ENCODE data around the gene AK8. TPM values are rescaled to one million over a fixed set of nuclear protein-coding genes. Genes with fewer than 3 reads are reported as not detected.

The AK8 gene
- total and polyA plus RNA-seq, 2 of the 4 experiments (the other 2 are of a cell fraction): under 0.01 to 0.09 TPM

DNA sequence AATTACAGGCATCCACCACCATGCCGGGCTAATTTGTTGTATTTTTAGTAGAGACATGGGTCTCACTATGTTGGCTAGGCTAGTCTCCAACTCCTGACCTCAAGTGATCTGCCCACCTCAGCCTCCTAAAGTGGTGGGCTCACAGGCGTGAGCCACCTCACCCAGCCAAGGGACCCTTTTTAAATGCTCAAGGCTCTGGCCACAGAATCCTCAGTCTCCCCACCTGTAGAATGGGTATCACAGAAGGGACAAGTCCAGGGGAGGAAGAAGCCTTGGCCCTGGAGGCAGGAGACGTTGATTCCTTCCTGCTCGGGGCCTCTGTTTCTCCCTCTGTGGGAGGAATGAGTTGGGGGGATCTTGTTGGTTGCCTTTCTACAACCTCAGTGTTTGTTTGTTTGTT is 162.1 kb downstream of the AK8 start:
- intact Hi-C loops (cut with micrococcal nuclease): no loop called here
- Histone ChIP-seq H3K4me1 (ENCODE audit: control insufficient read depth, insufficient read depth, low read length) (no peaks in the 10 kb centered on the region), H4K20me1 (ENCODE audit: insufficient read depth, low read length) (no peaks in the 10 kb centered on the region), H4K5ac (ENCODE audit: low read depth, low read length) (no peak overlapping the region), H3K4me3 (ENCODE audit: insufficient read depth, low read depth, low read length) (no peak overlapping the region), H4K91ac (ENCODE audit: insufficient read depth, low read depth, low read length) (no peak overlapping the region), H2BK15ac (ENCODE audit: low read depth, low read length) (no peak overlapping the region), H2BK20ac (ENCODE audit: low read depth, low read length) (no peak overlapping the region), H2BK120ac (ENCODE audit: low read depth, low read length) (no peak overlapping the region), H3K56ac (ENCODE audit: extremely low read depth, insufficient read depth, low read length) (no peak overlapping the region), H3K9me3 (ENCODE audit: control insufficient read depth, insufficient read depth, low read length) (no peaks in the 10 kb centered on the region), H2BK5ac (ENCODE audit: low read depth, low read length, poor library complexity, severe bottlenecking) (no peak overlapping the region), H4K8ac (ENCODE audit: low read depth in 2 of 2, low read length in 2 of 2) (no peak overlapping the region), H2AK9ac (replicated peaks; ENCODE audit: low read depth, low read length, poor library complexity) (no peak overlapping the region), H3K9me1 (ENCODE audit: insufficient read depth, low read length) (no peaks in the 10 kb centered on the region), H3K79me1 (ENCODE audit: low read depth in 1 of 2, low read length in 2 of 2) (no peaks in the 10 kb centered on the region), H2AK5ac (ENCODE audit: low read depth, low read length) (no peak overlapping the region), H3K18ac (ENCODE audit: low read depth, low read length) (no peak overlapping the region), H3K14ac (replicated peaks; ENCODE audit: low read depth, low read length) (no peak overlapping the region), H3K4me2 (ENCODE audit: low read depth, low read length) (no peak overlapping the region), H3K27ac (ENCODE audit: insufficient read depth, low read length) (no peak overlapping the region), H2AFZ (replicated peaks; ENCODE audit: low read length, poor library complexity) (no peak overlapping the region), H3K4ac (ENCODE audit: low read depth, low read length) (no peak overlapping the region), H3K27me3 (ENCODE audit: control insufficient read depth, insufficient read depth, low read length) (peaks cover 12% of the 10 kb centered on the region), H3K36me3 (ENCODE audit: control insufficient read depth, insufficient read depth, low read length) (no peaks in the 10 kb centered on the region), H3K23ac (ENCODE audit: low read depth, low read length) (no peak overlapping the region), H3K9ac (ENCODE audit: low read depth, low read length) (no peak overlapping the region)
- no peak for TF ChIP-seq NFE2L2 (IDR thresholded peaks at IDR 0.05; ENCODE audit: low read depth, low read length)
- TF ChIP-seq MXI1 (IDR thresholded peaks at IDR 0.05; ENCODE audit: borderline replicate concordance, low read depth, low read length): no peak
- no peak for TF ChIP-seq RAD21 (IDR thresholded peaks at IDR 0.05; ENCODE audit: low read length)
- TF ChIP-seq POLR2A (IDR thresholded peaks at IDR 0.05; ENCODE audit: low read depth, low read length): no peak
- TF ChIP-seq, protein P1, sequence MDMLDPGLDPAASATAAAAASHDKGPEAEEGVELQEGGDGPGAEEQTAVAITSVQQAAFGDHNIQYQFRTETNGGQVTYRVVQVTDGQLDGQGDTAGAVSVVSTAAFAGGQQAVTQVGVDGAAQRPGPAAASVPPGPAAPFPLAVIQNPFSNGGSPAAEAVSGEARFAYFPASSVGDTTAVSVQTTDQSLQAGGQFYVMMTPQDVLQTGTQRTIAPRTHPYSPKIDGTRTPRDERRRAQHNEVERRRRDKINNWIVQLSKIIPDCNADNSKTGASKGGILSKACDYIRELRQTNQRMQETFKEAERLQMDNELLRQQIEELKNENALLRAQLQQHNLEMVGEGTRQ (IDR thresholded peaks at IDR 0.05; ENCODE audit: low read depth, low read length): no peak
- TF ChIP-seq CEBPB (IDR thresholded peaks at IDR 0.05; ENCODE audit: low read depth, low read length): no peak
- TF ChIP-seq RCOR1 (IDR thresholded peaks at IDR 0.05; ENCODE audit: insufficient replicate concordance, low read length): no peak
- TF ChIP-seq, protein P2, sequence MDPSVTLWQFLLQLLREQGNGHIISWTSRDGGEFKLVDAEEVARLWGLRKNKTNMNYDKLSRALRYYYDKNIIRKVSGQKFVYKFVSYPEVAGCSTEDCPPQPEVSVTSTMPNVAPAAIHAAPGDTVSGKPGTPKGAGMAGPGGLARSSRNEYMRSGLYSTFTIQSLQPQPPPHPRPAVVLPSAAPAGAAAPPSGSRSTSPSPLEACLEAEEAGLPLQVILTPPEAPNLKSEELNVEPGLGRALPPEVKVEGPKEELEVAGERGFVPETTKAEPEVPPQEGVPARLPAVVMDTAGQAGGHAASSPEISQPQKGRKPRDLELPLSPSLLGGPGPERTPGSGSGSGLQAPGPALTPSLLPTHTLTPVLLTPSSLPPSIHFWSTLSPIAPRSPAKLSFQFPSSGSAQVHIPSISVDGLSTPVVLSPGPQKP (IDR thresholded peaks at IDR 0.05; ENCODE audit: borderline replicate concordance, low read depth, low read length): no peak
- no peak for TF ChIP-seq BHLHE40 (IDR thresholded peaks at IDR 0.05; ENCODE audit: low read depth, low read length)
- TF ChIP-seq MAFK (IDR thresholded peaks at IDR 0.05; ENCODE audit: low read depth, low read length): no peak
- TF ChIP-seq SMC3 (IDR thresholded peaks at IDR 0.05; ENCODE audit: low read depth, low read length): no peak
- TF ChIP-seq CTCF (conservative IDR thresholded peaks at IDR 0.05; ENCODE audit: low read depth, low read length): no peak
- TF ChIP-seq CHD1 (IDR thresholded peaks at IDR 0.05; ENCODE audit: low read depth, low read length): no peak
- TF ChIP-seq FOS (IDR thresholded peaks at IDR 0.05; ENCODE audit: low read depth, low read length): no peak
- TF ChIP-seq MAZ (IDR thresholded peaks at IDR 0.05; ENCODE audit: borderline replicate concordance, low read depth, low read length): no peak
- no peak for TF ChIP-seq RFX5 (IDR thresholded peaks at IDR 0.05; ENCODE audit: low read depth, low read length)
- dilution Hi-C loops (cut with HindIII; ENCODE audit: low sequenced_read_pairs, unreplicated experiment): no loop called here
- ATAC-seq (ENCODE audit: low read depth) (no peak), DNase-seq (no peak)
- BruUV-seq (replicated peaks): no TSS peak
- in situ Hi-C loops (cut with MboI; ENCODE audit: low sequenced_read_pairs): no loop called here
- POLR2A ChIA-PET (ENCODE audit: unreplicated experiment): no interaction called here
- CTCF ChIA-PET: no interaction called here
- WGBS, 2 experiments (ENCODE audit: extremely low coverage in 2 of 2, insufficient read length in 1 of 2): no CpG with 5 or more reads among the region's 4 CpGs

Data from IMR-90 (cell line).